Measurements from ENCODE around the gene SGK1.

The SGK1 gene

GRCh38 chr6:134190883-134191282 is 127.0 kb downstream of the SGK1 start:
- Histone ChIP-seq H3K4me3 (ENCODE audit: severe bottlenecking) (no peak overlapping the region), H3K4me1 (ENCODE audit: insufficient read depth, poor library complexity, severe bottlenecking) (no peaks in the 10 kb centered on the region), H3K9me3 (ENCODE audit: severe bottlenecking) (no peaks in the 10 kb centered on the region), H3K27ac (ENCODE audit: poor library complexity, severe bottlenecking) (no peak overlapping the region), H3K27me3 (ENCODE audit: insufficient read depth, poor library complexity, severe bottlenecking) (no peaks in the 10 kb centered on the region), H3K36me3 (ENCODE audit: low read depth) (no peaks in the 10 kb centered on the region)
- DNase-seq (ENCODE audit: low spot score), result no peak
- TF ChIP-seq CTCF (IDR thresholded peaks at IDR 0.05; ENCODE audit: poor library complexity, severe bottlenecking), result no peak
- ATAC-seq (ENCODE audit: low read depth), result no peak

GRCh38 chr6:134187751-134188150 is 130.2 kb downstream of the SGK1 start:
- DNase-seq (ENCODE audit: low spot score) (no peak), ATAC-seq (ENCODE audit: low read depth) (no peak)
- no peak for TF ChIP-seq CTCF (IDR thresholded peaks at IDR 0.05; ENCODE audit: poor library complexity, severe bottlenecking)
- no peaks in the 10 kb centered on the region for H3K9me3 ChIP-seq (ENCODE audit: severe bottlenecking)
- H3K27ac ChIP-seq (ENCODE audit: poor library complexity, severe bottlenecking), result no peak overlapping the region
- H3K36me3 ChIP-seq (ENCODE audit: low read depth), result no peaks in the 10 kb centered on the region
- no peaks in the 10 kb centered on the region for H3K27me3 ChIP-seq (ENCODE audit: insufficient read depth, poor library complexity, severe bottlenecking)
- H3K4me1 ChIP-seq (ENCODE audit: insufficient read depth, poor library complexity, severe bottlenecking), result no peaks in the 10 kb centered on the region
- H3K4me3 ChIP-seq (ENCODE audit: severe bottlenecking), result no peak overlapping the region

GRCh38 chr6:134187154-134187553 is 130.8 kb downstream of the SGK1 start:
- DNase-seq (ENCODE audit: low spot score), result no peak
- Histone ChIP-seq H3K4me1 (ENCODE audit: insufficient read depth, poor library complexity, severe bottlenecking) (no peaks in the 10 kb centered on the region), H3K9me3 (ENCODE audit: severe bottlenecking) (no peaks in the 10 kb centered on the region), H3K27ac (ENCODE audit: poor library complexity, severe bottlenecking) (no peak overlapping the region), H3K36me3 (ENCODE audit: low read depth) (no peaks in the 10 kb centered on the region), H3K4me3 (ENCODE audit: severe bottlenecking) (no peak overlapping the region), H3K27me3 (ENCODE audit: insufficient read depth, poor library complexity, severe bottlenecking) (no peaks in the 10 kb centered on the region)
- ATAC-seq (ENCODE audit: low read depth), result no peak
- no peak for TF ChIP-seq CTCF (IDR thresholded peaks at IDR 0.05; ENCODE audit: poor library complexity, severe bottlenecking)

- Histone ChIP-seq H3K27ac (ENCODE audit: poor library complexity, severe bottlenecking) (no peak overlapping the region), H3K36me3 (ENCODE audit: low read depth) (no peaks in the 10 kb centered on the region), H3K4me3 (ENCODE audit: severe bottlenecking) (no peak overlapping the region), H3K9me3 (ENCODE audit: severe bottlenecking) (no peaks in the 10 kb centered on the region), H3K27me3 (ENCODE audit: insufficient read depth, poor library complexity, severe bottlenecking) (no peaks in the 10 kb centered on the region), H3K4me1 (ENCODE audit: insufficient read depth, poor library complexity, severe bottlenecking) (no peaks in the 10 kb centered on the region)
- DNase-seq (ENCODE audit: low spot score) (no peak), ATAC-seq (ENCODE audit: low read depth) (no peak)
- no peak for TF ChIP-seq CTCF (IDR thresholded peaks at IDR 0.05; ENCODE audit: poor library complexity, severe bottlenecking)
Measured at GRCh38 chr6:134186355-134186754, 131.6 kb downstream of the SGK1 start.

GRCh38 chr6:134185277-134185676 is 132.6 kb downstream of the SGK1 start:
- DNase-seq (ENCODE audit: low spot score) (no peak), ATAC-seq (ENCODE audit: low read depth) (no peak)
- Histone ChIP-seq H3K27me3 (ENCODE audit: insufficient read depth, poor library complexity, severe bottlenecking) (no peaks in the 10 kb centered on the region), H3K9me3 (ENCODE audit: severe bottlenecking) (no peaks in the 10 kb centered on the region), H3K27ac (ENCODE audit: poor library complexity, severe bottlenecking) (no peak overlapping the region), H3K4me1 (ENCODE audit: insufficient read depth, poor library complexity, severe bottlenecking) (no peaks in the 10 kb centered on the region), H3K36me3 (ENCODE audit: low read depth) (no peaks in the 10 kb centered on the region), H3K4me3 (ENCODE audit: severe bottlenecking) (no peak overlapping the region)
- no peak for TF ChIP-seq CTCF (IDR thresholded peaks at IDR 0.05; ENCODE audit: poor library complexity, severe bottlenecking)

All from RWPE2 (cell line).